ENCODE measurements around the gene ZBTB42.
"Not testable (repeated sequence)": the region's sequence is repeated elsewhere in the genome, so short reads cannot be mapped to it uniquely, and the experiment has no call there.

ZBTB42 gene

DNA sequence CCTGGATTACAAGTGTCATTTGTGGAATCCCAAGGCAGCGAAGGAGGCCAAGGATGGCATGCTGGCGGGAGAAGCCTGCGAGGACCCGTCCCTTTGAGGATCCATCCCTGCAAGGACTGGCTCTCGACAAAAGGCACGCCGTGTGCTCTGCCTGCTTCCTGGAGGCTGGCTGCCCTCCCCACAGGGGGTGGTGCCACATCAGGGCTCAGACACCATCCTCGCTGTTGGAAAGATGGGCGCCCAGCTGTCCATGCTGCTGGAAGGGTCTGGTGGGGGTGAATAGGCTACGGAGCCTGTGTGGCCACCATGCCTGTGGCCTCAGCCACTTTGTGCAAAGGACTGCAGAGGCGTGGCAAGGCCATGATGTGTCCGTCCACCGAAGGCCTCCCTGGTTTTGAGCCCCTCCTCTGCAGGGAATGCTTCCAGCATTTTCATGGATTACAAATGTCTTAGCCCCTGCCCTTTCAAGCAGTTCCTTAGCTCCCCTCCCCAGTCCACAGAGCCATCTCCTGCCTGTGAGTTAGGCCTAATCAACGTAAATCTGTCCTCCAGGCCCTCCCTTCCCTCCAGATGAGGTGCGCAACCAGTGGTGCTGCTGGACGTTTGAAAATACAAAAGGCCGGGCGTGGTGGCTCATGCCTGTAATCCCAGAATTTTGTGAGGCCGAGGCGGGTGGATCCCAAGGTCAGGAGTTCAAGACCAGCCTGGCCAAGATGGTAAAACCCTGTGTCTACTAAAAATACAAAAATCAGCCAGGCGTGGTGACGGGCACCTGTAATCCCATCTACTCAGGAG lies 22.1 kb downstream of the ZBTB42 start:
- H3K4me1 Mint-ChIP-seq = peaks cover 21% of the 10 kb centered on the region
- no peaks in the 10 kb centered on the region for H3K9me3 Mint-ChIP-seq
- no peak overlapping the region for H3K4me3 Mint-ChIP-seq
- H3K27me3 Mint-ChIP-seq = no peaks in the 10 kb centered on the region
- no peaks in the 10 kb centered on the region for H3K36me3 Mint-ChIP-seq
- no peak overlapping the region for H3K27ac Mint-ChIP-seq

DNA sequence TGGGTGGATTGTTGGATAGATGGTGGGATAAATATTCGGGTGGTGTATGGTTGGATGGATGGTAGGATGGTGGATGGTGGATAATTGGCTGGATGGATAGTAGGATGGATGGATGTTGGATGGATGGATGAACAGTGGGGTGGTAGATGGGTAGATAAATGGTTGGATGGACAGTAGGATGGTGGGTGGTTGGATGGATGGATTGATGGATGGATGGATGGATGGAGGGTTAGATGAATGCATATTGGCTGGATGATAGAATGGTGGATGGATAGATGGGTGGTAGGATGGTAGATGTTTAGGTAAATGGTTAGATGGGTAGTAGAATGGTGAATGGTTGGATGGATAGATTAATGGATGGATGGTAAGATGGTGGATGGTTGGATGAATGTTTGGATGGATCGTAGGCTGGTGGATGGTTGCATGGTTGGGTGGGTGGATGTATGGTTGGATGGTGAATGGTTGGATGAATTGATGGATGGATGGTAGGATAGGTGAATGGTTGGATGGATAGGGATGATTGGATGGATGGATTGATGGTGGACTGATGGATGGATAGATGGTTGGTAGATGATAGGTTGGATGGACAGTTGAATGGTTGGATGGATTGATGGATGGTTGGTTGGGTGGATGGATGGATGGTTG lies 23.6 kb downstream of the ZBTB42 start:
- peak overlapping the region; percentile 13 for H3K27ac Mint-ChIP-seq
- H3K36me3 Mint-ChIP-seq = no peaks in the 10 kb centered on the region
- H3K4me1 Mint-ChIP-seq = peaks cover 21% of the 10 kb centered on the region
- no peaks in the 10 kb centered on the region for H3K9me3 Mint-ChIP-seq
- H3K27me3 Mint-ChIP-seq = no peaks in the 10 kb centered on the region
- peak overlapping the region; percentile 91 for H3K4me3 Mint-ChIP-seq

DNA sequence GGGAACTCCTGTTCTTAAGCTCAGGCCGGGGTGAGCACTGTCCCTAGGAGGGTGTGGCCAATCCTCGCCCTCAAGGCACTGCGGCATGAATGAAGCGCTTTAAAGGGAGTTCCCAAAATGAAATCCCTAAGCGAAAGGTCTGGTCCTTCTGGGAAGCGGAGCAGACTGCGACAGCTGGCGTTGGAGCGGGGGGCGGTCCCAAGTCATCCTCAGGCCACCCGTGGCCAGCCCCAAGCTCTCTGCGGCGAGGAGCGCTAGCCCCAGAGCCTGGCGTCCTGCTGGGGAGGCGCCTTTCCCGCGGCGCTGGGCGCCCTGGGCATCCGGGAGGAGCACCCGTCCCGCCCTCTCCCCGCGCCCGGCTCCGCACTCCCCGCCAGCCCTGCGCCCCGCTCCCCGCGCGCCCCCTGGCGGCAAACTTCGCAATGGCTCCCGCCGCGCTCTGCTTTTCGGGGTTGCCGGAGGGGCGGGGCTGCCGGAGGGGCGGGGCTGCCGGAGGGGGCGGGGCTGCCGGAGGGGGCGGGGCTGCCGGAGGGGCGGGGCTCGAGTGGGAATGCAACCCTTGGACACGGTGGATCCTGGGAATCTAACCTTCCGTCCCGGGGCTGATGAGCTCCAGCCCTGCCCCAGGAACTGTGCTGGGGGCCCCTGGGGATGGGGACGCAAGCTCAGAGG lies 25.4 kb downstream of the ZBTB42 start:
- Mint-ChIP-seq H3K4me3 (peak overlapping the region; percentile 91), H3K9me3 (no peaks in the 10 kb centered on the region), H3K27me3 (no peaks in the 10 kb centered on the region), H3K36me3 (no peaks in the 10 kb centered on the region), H3K27ac (no peak overlapping the region), H3K4me1 (peaks cover 21% of the 10 kb centered on the region)

DNA sequence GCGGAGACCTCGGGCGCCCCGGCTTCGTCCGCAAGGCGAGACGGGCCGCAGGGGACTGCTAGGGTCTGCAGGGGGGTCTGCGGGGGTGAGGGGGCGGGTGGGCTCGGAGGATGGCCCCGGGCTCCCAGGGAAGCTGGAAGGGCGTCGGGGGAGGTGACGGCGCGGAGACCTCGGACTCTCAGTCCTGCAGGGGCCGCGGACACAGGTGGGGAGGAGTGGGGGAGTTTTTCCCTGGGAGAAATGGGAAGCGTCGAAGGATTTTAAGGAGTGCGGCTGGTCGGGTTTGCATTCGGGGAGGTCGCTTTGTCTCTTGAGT lies 25.9 kb downstream of the ZBTB42 start:
- no peaks in the 10 kb centered on the region for H3K27me3 Mint-ChIP-seq
- H3K9me3 Mint-ChIP-seq = no peaks in the 10 kb centered on the region
- H3K27ac Mint-ChIP-seq = no peak overlapping the region
- H3K4me1 Mint-ChIP-seq = peaks cover 21% of the 10 kb centered on the region
- H3K4me3 Mint-ChIP-seq = peak overlapping the region; percentile 73
- no peaks in the 10 kb centered on the region for H3K36me3 Mint-ChIP-seq

DNA sequence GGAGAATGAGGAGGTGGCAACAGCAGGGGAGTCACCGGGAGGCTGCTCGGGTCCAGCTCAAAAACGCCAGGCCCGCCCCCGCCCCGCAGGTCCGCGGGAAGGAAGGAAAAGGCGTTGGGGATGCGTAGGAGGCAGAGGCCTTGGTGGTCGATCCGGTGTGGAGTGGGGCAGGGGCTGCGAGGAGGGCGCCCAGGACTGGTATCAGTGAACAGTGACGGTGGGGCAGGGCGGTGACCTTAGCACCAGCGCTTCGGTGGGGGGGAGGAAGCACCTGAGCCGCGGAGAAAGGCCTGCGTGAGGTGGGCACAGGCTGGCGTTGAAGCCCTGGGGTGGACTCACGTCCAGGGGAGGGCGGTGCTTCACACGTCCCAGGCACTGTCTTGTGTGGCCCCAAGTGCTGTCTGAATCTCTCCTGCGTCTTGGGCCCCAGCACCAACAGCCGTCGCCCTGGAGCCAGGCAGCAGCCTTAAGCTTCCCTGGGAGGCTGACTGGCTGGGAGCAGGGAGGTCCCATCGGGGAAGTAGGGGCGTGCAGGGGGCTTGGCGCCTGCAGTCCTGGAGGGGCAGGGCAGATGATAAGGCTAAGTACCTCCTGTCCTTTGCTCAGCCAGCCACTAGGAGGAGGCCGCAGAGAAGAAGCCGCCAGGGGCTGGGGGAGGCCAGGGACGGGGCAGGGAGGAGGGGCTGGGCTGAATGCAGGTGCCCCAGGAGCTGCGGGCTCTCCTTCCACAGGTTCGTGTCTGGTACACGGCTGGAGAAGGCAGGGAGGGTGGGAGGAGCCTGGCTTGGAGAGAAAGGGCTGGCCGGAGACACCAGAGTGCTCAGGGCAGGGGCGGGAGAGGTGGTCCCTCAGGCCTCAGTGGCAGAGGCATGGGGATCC lies 26.5 kb downstream of the ZBTB42 start:
- H3K27ac Mint-ChIP-seq = no peak overlapping the region
- peaks cover 21% of the 10 kb centered on the region for H3K4me1 Mint-ChIP-seq
- no peaks in the 10 kb centered on the region for H3K36me3 Mint-ChIP-seq
- no peaks in the 10 kb centered on the region for H3K9me3 Mint-ChIP-seq
- H3K27me3 Mint-ChIP-seq = no peaks in the 10 kb centered on the region
- H3K4me3 Mint-ChIP-seq = peak overlapping the region; percentile 73

DNA sequence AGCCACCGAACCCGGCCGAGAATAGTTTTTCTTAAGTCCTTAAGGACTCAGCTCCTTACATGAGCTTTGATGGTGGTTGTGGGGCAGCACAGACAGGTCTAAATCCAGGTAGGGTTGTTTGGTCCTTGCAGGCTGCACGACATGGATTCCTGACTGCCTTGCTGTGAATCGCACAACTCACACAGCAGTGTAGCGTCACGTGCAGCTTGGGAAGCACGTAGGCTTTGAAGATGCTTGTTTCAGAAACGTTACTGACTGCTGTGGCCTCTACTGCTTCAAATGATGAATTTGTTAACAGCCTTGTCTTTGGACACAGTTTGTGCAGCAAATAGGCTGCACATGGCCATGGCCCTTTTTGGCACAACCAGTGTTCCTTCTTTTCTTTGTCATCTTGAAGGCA lies 29.9 kb downstream of the ZBTB42 start:
- H3K4me1 Mint-ChIP-seq = peaks cover 10% of the 10 kb centered on the region
- H3K27ac Mint-ChIP-seq = no peak overlapping the region
- no peaks in the 10 kb centered on the region for H3K9me3 Mint-ChIP-seq
- no peak overlapping the region for H3K4me3 Mint-ChIP-seq
- H3K36me3 Mint-ChIP-seq = no peaks in the 10 kb centered on the region
- H3K27me3 Mint-ChIP-seq = no peaks in the 10 kb centered on the region

DNA sequence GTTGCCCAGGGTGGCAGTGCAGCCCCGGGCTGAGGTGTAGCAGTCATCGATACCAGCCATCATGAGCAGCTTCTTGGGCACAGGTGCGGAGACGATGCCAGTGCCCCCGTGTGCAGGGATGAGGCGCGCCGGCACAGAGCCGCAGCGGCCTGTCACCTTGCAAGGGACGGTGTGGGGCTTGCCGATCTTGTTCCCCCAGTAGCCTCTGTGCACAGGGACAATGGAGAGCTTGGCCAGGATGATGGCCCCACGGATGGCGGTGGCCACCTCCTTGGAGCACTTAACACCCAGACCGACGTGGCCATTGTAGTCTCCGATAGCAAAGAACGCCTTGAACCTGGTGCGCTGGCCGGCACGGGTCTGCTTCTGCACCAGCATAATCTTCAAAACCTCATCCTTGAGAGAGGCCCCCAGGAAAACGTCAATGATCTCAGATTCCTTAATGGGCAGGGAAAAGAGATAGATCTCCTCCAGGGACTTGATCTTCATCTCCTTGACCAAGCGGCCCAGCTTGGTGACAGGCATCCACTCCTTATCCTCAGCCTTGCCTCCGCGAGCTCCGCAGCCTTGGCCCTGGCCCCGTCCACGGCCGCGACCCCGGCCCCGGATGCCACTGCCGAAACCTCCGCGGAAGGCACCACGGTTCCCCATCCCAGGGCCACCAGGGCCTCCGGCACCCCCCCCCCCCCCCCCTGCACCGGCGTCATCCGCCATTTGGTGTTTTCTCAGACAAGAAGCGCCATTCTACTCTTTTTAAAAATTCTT lies 35.5 kb downstream of the ZBTB42 start:
- H3K4me3 Mint-ChIP-seq, H3K4me1 Mint-ChIP-seq, H3K9me3 Mint-ChIP-seq, H3K36me3 Mint-ChIP-seq, H3K27me3 Mint-ChIP-seq, H3K27ac Mint-ChIP-seq: not testable (repeated sequence)

DNA sequence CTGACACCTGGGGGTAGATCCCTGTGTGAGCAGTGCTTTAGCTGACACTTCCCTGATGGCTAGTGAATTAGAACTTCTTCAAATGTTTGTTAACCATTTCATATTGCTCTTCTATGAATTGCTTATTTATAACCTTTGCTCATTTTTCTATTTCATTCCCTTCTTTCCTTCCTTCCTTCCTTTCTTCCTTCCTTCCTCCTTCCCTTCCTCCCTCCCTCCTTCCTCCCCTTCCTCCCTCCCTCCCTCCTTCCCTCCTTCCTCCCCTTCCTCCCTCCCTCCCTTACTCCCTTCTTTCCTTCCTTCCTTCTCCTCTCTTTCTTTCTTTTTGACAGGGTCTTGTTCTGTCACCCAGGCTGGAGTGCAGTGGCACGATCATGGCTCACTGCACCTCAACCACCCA lies 40.8 kb downstream of the ZBTB42 start:
- no peak overlapping the region for H3K4me3 Mint-ChIP-seq
- peaks cover 22% of the 10 kb centered on the region for H3K27me3 Mint-ChIP-seq
- no peaks in the 10 kb centered on the region for H3K4me1 Mint-ChIP-seq
- no peak overlapping the region for H3K27ac Mint-ChIP-seq
- no peaks in the 10 kb centered on the region for H3K9me3 Mint-ChIP-seq
- H3K36me3 Mint-ChIP-seq = peaks cover 1% of the 10 kb centered on the region

DNA sequence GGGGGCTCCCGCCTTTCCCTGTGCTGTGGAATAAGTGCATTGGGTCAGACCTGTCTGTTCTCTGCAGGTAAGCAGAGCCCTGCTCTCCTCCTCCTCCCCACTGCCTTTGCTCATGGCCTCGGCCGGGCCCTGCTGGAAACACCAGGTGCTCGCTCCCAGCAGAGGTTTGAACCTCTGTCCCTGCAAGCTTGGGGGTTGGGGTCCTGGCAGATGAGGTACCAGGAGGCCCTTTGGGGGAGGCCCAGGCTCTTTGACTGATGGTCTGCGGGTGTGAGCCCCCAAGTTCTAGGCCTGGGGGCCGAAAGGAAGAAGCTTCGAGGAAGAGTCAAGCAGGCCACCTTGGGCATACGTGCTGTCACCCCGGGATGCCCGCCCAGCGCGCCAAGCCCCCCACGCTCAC lies 42.1 kb downstream of the ZBTB42 start:
- Mint-ChIP-seq H3K4me1 (no peaks in the 10 kb centered on the region), H3K9me3 (no peaks in the 10 kb centered on the region), H3K36me3 (peaks cover 3% of the 10 kb centered on the region), H3K27ac (no peak overlapping the region), H3K4me3 (no peak overlapping the region), H3K27me3 (peaks cover 24% of the 10 kb centered on the region)

DNA sequence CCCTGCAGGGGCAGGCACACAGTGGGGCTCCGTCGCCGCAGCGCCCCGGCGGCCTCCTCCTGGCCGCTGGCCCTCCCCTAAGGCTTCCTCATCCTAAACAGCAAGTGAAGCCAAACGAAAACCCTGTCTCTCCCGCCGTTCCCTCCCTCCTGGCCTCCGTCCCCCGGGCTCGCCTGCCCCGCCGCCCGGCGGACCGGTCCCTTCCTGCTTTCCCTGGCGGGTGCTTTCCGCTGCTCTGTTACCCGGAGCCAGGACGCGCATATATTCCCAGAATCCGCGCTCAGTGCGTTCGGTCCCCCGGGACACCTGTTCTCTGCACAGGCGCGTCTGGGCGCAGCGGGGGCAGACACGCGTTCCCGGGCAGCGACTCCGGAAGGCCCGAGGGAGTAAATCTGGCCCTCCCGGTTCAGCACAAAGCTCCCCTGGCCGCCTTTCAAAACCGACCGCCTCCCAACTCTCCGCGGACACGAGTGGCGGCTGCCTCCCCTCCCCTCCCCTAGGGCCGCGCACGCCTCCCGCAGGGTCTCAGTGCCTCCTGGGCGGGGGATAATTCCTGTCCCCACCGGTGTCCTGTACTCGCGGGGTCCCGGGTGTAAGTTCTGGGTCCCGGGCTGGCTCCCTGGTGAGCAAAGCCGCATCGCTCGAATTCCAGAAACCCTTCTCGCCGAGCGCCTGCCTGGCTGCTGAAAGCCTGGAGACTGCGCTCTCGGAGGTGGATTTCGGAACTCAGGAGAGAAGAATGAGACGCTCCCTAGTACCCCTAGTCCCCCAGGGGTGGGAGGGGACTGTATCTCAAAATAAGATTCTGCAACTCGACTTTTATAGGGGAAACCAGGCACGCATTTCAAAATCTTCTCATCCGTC lies 42.8 kb downstream of the ZBTB42 start:
- H3K27me3 Mint-ChIP-seq = peaks cover 24% of the 10 kb centered on the region
- H3K27ac Mint-ChIP-seq = no peak overlapping the region
- H3K36me3 Mint-ChIP-seq = peaks cover 3% of the 10 kb centered on the region
- H3K4me1 Mint-ChIP-seq = no peaks in the 10 kb centered on the region
- H3K9me3 Mint-ChIP-seq = no peaks in the 10 kb centered on the region
- peak overlapping the region; percentile 49 for H3K4me3 Mint-ChIP-seq

DNA sequence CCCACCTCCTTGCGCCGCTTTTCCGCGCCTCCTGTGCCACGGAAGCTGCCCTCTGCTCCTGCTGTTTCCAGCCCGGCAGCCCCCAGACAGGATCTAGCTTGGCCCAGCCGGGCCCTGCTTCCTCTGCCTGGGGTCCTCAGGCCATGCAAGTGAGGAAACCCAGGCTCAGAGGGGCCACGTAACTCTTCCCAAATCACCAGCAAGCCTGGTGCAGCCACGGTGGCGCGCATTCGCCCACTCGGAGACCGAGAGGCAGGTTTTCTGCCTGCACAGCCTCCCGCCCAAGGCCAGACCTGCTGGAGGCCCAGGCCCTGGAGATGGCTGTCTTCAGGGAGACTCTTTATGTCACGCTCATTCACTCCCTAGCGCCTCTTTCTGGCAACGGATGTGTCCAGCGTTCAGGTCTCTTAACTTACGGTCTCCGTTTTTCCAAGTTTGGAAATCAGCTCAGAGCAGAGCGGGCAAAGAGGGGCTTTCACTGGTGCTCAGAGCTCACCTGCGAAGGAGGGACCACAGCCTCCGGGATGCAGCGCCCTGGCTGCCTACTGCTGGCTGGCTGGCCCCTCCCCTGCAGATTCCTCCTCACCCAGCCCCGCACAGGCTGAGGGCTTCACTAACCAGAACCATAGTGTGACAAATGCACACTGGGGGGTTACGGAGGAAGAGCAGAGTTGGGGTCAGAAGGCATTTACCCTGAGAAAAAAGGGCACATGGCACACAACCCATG lies 43.6 kb downstream of the ZBTB42 start:
- H3K4me3 Mint-ChIP-seq = peak overlapping the region; percentile 30
- H3K36me3 Mint-ChIP-seq = peaks cover 3% of the 10 kb centered on the region
- no peaks in the 10 kb centered on the region for H3K4me1 Mint-ChIP-seq
- peaks cover 24% of the 10 kb centered on the region for H3K27me3 Mint-ChIP-seq
- H3K9me3 Mint-ChIP-seq = no peaks in the 10 kb centered on the region
- no peak overlapping the region for H3K27ac Mint-ChIP-seq

DNA sequence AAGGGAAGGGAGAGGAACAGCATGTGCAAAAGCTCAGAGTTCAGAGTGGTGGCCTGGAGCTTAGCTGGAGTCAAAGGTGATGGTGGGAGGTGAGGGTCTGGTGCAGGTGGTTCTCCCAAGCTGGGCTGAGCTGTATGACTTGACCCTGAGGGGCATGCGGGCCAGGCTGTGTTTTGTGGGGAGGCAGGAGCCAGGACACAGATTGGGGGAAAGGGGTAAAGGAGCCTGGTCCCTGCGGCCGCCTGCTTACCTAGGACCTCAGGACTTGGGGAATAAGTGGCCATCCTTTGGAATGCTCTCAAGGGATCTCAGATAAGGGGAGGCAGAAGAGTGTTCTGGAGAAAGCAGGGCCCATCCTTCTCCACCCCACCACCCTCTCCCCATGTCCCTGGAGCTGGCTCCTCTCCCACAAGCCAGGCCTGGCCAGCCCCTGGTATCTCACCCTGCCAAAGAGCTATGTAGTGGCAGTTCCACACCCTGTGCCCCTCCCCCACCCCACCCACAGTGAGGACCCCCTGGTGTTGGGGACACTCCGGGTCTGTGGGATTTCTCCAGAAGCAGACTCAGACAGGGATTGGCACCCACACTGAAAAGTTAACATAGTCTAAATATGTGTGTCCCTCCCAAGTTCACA lies 44.2 kb downstream of the ZBTB42 start:
- Mint-ChIP-seq H3K27me3 (peaks cover 24% of the 10 kb centered on the region), H3K36me3 (peaks cover 3% of the 10 kb centered on the region), H3K27ac (no peak overlapping the region), H3K4me1 (no peaks in the 10 kb centered on the region), H3K9me3 (no peaks in the 10 kb centered on the region), H3K4me3 (no peak overlapping the region)

DNA sequence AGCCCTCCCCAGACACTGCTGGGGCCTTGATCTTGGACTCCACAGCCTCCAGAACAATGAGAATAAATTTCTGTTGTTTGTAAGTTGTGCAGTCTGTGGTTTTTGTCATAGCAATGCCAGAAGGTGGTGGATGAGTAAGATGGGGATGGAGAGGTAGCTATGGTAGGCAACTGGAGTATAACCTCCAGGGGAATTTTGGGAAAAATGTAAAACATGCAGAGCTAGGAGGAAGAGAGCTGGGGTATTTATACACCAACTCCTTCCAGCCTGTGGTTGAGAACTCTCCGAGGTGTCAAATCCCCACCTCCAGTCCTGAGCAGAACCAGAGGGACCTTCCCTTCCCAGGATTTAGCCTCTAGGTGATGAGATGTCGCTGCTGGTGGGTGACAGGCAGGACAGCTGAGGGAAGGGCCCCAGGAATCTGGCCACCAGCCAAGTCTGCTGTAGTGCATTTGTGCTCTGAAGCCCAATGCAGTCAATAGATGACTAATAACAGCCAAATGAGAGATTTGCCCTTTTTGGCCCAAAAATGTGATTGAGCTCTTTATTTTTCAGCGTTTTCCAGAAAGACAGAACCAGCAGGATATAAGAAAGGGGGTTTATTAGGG lies 45.0 kb downstream of the ZBTB42 start:
- Mint-ChIP-seq H3K27me3 (peaks cover 24% of the 10 kb centered on the region), H3K4me3 (no peak overlapping the region), H3K27ac (no peak overlapping the region), H3K36me3 (peaks cover 3% of the 10 kb centered on the region), H3K9me3 (no peaks in the 10 kb centered on the region), H3K4me1 (no peaks in the 10 kb centered on the region)
